ENCODE measurements around the gene ICA1.
"Not testable (repeated sequence)": the region's sequence is repeated elsewhere in the genome, so short reads cannot be mapped to it uniquely, and the experiment has no call there.

ICA1 gene

GRCh38 chr7:8261711-8262695, at the start of gene ICA1:
TSS of gene ICA1 (minus strand) at chr7:8262167. CDS start at chr7:8235926, 26,241 bp downstream.
- DNase-seq = no peak

GRCh38 chr7:8310876-8311275, 48.9 kb upstream of the ICA1 start:
- no peak for DNase-seq

- DNase-seq = no peak
Observed at GRCh38 chr7:8305625-8306388, 43.8 kb upstream of the ICA1 start.

GRCh38 chr7:8305104-8305503, 43.1 kb upstream of the ICA1 start:
- no peak for DNase-seq

GRCh38 chr7:8303904-8304528, 42.0 kb upstream of the ICA1 start:
- DNase-seq = no peak

- DNase-seq = not testable (repeated sequence)
Observed at GRCh38 chr7:8297023-8297422, 35.1 kb upstream of the ICA1 start.

GRCh38 chr7:8296362-8296659, 34.3 kb upstream of the ICA1 start:
- DNase-seq = no peak

- DNase-seq = peak; percentile 90
Observed at GRCh38 chr7:8295638-8296361, 33.8 kb upstream of the ICA1 start.

GRCh38 chr7:8291397-8292141, 29.6 kb upstream of the ICA1 start:
- DNase-seq = no peak

GRCh38 chr7:8290645-8291308, 28.8 kb upstream of the ICA1 start:
- DNase-seq = peak; percentile 85

- DNase-seq = no peak
Observed at GRCh38 chr7:8286118-8286517, 24.2 kb upstream of the ICA1 start.

- DNase-seq = no peak
Observed at GRCh38 chr7:8285155-8285554, 23.2 kb upstream of the ICA1 start.

- no peak for DNase-seq
Observed at GRCh38 chr7:8284606-8285005, 22.6 kb upstream of the ICA1 start.

- no peak for DNase-seq
Observed at GRCh38 chr7:8283968-8284367, 22.0 kb upstream of the ICA1 start.

- DNase-seq = no peak
Observed at GRCh38 chr7:8282871-8283270, 20.9 kb upstream of the ICA1 start.

- DNase-seq = no peak
Observed at GRCh38 chr7:8282162-8282561, 20.2 kb upstream of the ICA1 start.

- DNase-seq = no peak
Observed at GRCh38 chr7:8278183-8278582, 16.2 kb upstream of the ICA1 start.

- DNase-seq = no peak
Observed at GRCh38 chr7:8277394-8277982, 15.5 kb upstream of the ICA1 start.

- no peak for DNase-seq
Observed at GRCh38 chr7:8274589-8274988, 12.6 kb upstream of the ICA1 start.

GRCh38 chr7:8271960-8272359, 10.0 kb upstream of the ICA1 start:
- no peak for DNase-seq

- no peak for DNase-seq
Observed at GRCh38 chr7:8263048-8263447, 1.1 kb upstream of the ICA1 start.
